ENCODE data around the gene DNAJC12. TPM values are rescaled to one million over a fixed set of nuclear protein-coding genes. Genes with fewer than 3 reads are reported as not detected.
"Not testable (repeated sequence)": the region's sequence is repeated elsewhere in the genome, so short reads cannot be mapped to it uniquely, and the experiment has no call there.

DNAJC12 gene
- total RNA-seq, 6 experiments from 2014 or later: 0.20 to 0.47 (median 0.33) TPM; not detected in 1

DNA sequence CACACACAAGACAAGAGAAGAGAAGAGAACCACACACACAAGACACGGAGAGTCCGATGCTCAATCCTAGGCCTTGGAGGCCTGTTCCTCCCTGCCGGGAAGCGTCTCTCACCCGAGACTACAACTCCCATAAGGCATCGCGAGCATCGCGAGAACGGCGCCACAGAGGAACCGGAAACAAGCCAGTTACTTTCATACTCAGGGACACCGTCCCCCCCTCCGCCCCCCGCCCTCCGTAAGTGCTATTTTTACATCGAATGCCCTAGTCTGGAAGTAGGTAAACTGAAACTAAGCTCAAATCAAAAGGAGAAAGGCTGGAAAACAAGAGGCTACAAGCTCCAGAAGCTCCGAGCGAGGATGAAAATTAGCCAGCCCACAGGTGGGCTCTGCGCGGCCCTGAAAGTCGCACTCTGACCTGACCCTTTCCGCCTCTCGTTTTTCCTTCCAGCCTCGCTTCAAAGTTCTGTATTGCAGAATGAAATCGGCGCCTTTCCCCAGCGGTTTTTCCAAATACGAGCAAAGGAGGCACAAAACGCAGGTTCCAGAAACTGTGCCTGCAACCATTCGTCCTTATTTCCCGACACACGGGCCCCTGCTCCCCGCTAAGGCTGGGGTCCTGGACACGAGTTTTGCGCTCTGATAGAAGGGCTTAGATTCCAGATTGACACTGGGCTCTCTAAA is 11.5 kb upstream of the DNAJC12 start:
- peak overlapping the region; percentile 96 for H3K27ac Mint-ChIP-seq
- peak; percentile 93 for DNase-seq
- TF ChIP-seq, protein P1, sequence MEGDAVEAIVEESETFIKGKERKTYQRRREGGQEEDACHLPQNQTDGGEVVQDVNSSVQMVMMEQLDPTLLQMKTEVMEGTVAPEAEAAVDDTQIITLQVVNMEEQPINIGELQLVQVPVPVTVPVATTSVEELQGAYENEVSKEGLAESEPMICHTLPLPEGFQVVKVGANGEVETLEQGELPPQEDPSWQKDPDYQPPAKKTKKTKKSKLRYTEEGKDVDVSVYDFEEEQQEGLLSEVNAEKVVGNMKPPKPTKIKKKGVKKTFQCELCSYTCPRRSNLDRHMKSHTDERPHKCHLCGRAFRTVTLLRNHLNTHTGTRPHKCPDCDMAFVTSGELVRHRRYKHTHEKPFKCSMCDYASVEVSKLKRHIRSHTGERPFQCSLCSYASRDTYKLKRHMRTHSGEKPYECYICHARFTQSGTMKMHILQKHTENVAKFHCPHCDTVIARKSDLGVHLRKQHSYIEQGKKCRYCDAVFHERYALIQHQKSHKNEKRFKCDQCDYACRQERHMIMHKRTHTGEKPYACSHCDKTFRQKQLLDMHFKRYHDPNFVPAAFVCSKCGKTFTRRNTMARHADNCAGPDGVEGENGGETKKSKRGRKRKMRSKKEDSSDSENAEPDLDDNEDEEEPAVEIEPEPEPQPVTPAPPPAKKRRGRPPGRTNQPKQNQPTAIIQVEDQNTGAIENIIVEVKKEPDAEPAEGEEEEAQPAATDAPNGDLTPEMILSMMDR (IDR thresholded peaks at IDR 0.05): peak; percentile 11; the same call in 1 of the 2 replicates
- H3K4me3 Mint-ChIP-seq: peak overlapping the region; percentile 94
- H3K27me3 Mint-ChIP-seq (ENCODE audit: insufficient read depth): 0 out of 2 replicates have a peak, but pooled peaks cover 1% of the 10 kb centered on the region
- H3K9me3 Mint-ChIP-seq: no peaks in the 10 kb centered on the region
- H3K36me3 Mint-ChIP-seq (ENCODE audit: low read depth): no peaks in the 10 kb centered on the region
- H3K4me1 Mint-ChIP-seq (ENCODE audit: low read depth): peaks cover 17% of the 10 kb centered on the region; the same call in 1 of the 2 replicates

DNA sequence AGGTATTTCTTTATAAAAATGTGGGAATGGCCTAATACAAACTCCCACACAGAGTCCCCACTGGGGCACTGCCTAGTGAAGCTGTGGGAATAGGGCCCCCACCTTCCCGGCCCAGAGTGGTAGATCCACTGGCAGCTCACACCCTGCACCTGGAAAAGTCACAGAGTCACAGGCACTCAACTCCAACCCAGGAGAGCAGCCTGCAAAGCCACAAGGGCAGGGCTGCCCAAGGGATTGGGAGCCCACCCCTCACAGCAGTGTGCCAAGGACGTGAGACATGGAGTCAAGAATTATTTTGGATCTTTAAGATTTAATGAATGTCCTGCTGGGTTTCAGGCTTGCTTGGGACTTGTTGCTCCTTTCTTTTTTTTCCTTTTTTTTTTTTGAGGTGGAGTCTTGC is 5.3 kb upstream of the DNAJC12 start:
- peaks cover 8% of the 10 kb centered on the region; the same call in 1 of the 2 replicates for H3K9me3 Mint-ChIP-seq

DNA sequence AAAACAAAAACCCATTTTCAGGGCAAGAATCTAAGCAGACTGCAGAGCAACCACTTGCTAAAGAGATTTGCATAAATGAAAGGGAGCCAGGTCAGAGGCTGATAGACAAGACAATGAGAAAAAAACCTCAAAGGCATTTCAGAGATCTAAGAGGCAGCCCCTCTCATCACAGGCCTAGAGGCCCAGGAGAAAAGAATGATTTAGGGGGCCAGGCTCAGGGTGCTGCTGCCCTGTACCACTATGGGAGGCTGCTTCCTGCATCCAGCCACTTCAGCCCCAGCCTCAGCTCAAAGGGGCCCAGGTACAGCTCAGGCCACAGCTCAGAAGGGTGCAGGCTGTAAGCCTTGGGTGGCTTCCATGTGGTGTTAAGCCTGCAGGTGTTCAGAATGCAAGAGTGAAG is 3.7 kb upstream of the DNAJC12 start:
- Mint-ChIP-seq H3K27me3 (ENCODE audit: insufficient read depth) (peaks cover 2% of the 10 kb centered on the region; the same call in 1 of the 2 replicates), H3K36me3 (ENCODE audit: low read depth) (peaks cover 8% of the 10 kb centered on the region), H3K4me1 (ENCODE audit: low read depth) (peaks cover 13% of the 10 kb centered on the region), H3K4me3 (no peak overlapping the region), H3K9me3 (peaks cover 8% of the 10 kb centered on the region; the same call in 1 of the 2 replicates), H3K27ac (no peak overlapping the region)
- DNase-seq: no peak
- TF ChIP-seq, protein P1 (IDR thresholded peaks at IDR 0.05): no peak

More for the DNA sequence above, 5.3 kb upstream of the DNAJC12 start:
- Mint-ChIP-seq H3K4me1 (ENCODE audit: low read depth) (peaks cover 6% of the 10 kb centered on the region; the same call in 1 of the 2 replicates), H3K4me3 (no peak overlapping the region), H3K27me3 (ENCODE audit: insufficient read depth) (peaks cover 2% of the 10 kb centered on the region; the same call in 1 of the 2 replicates), H3K27ac (no peak overlapping the region), H3K36me3 (ENCODE audit: low read depth) (peaks cover 8% of the 10 kb centered on the region)
- TF ChIP-seq, protein P1 (IDR thresholded peaks at IDR 0.05): no peak
- no peak for DNase-seq

DNA sequence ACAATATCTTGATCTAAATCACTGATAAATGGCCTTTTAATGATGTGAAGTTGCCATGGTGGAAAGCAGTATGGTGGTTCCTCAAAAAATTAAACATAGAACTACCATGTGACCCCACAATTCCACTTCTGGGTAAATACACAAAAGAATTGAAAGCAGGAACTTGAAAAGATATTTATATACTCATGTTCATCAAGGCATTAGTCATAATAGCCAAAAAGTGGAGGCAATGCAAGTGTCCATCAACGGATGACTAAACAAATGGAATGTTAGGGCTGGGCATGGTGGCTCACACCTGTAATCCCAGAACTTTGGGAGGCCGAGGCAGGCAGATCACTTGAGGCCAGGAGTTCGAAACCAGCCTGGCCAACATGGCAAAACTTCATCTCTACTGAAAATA is 2.0 kb upstream of the DNAJC12 start:
- Mint-ChIP-seq H3K36me3 (ENCODE audit: low read depth) (peaks cover 8% of the 10 kb centered on the region), H3K4me3 (no peak overlapping the region), H3K9me3 (peaks cover 8% of the 10 kb centered on the region; the same call in 1 of the 2 replicates), H3K27ac (no peak overlapping the region), H3K27me3 (ENCODE audit: insufficient read depth) (peaks cover 2% of the 10 kb centered on the region; the same call in 1 of the 2 replicates), H3K4me1 (ENCODE audit: low read depth) (peaks cover 7% of the 10 kb centered on the region)
- TF ChIP-seq, protein P1 (IDR thresholded peaks at IDR 0.05): no peak
- DNase-seq: peak; percentile 27

DNA sequence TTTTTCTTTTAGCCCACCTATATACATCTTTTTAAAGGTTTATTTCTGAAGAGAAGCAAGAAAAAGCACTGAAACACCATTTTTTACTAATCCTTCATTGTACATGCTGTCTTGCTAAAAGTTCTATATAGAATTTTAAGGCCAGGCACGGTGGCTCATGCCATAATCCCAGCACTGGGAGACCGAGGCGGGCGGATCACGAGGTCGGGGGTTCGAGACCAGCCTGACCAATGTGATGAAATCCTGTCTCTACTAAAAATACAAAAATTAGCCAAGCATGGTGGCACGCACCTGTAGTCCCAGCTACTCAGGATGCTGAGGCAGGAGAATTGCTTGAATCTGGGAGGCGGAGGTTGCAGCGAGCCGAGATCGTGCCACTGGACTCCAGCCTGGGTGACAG is 1.5 kb upstream of the DNAJC12 start:
- H3K36me3 Mint-ChIP-seq (ENCODE audit: low read depth); DNase-seq: not testable (repeated sequence)

DNA sequence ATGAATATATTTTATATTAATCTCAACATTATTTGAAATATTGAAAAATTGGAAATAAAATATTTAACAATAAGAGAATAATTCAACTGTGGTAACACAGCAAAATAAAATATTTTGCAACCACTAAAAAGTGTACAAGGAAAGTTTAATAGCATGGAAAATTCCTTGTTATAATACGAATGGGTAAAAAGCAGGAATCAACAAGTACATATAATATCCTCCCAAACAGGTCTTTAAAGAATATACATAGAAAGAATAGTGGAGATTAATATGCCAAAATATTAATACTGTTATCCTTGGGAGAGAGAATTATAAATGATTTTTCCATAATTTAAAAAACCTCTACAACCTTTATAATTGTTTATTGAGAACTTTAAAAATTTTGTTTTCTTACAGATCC is 1.0 kb downstream of the DNAJC12 start:
- DNase-seq: no peak
- Mint-ChIP-seq H3K4me3 (no peak overlapping the region), H3K4me1 (ENCODE audit: low read depth) (peaks cover 7% of the 10 kb centered on the region), H3K27me3 (ENCODE audit: insufficient read depth) (no peaks in the 10 kb centered on the region), H3K9me3 (peaks cover 8% of the 10 kb centered on the region; the same call in 1 of the 2 replicates), H3K36me3 (ENCODE audit: low read depth) (peaks cover 8% of the 10 kb centered on the region), H3K27ac (no peak overlapping the region)
- TF ChIP-seq, protein P1 (IDR thresholded peaks at IDR 0.05): no peak

More for the DNA sequence above, 1.5 kb upstream of the DNAJC12 start:
- H3K27me3 Mint-ChIP-seq (ENCODE audit: insufficient read depth); H3K4me1 Mint-ChIP-seq (ENCODE audit: low read depth); H3K27ac Mint-ChIP-seq; H3K4me3 Mint-ChIP-seq; H3K9me3 Mint-ChIP-seq: not testable (repeated sequence)
